Chondrocyte (in vitro differentiated cells): ENCODE data around the gene HAPLN2. TPM values are rescaled to one million over a fixed set of nuclear protein-coding genes. Genes with fewer than 3 reads are reported as not detected.
A peak's percentile ranks its signal among the peaks of the same experiment; 100 is the strongest.

ENCODE experiments used
- DNase-seq: peaks from one replicate; pipeline ENCODE4 v3.0.0; 2021; ENCODE audit warnings: mixed read lengths, low spot score
- H3K27ac Mint-ChIP-seq: one replicate; pipeline ENCODE4 v1.8.0; 2021; ENCODE audit warnings: mild to moderate bottlenecking, moderate library complexity, mixed read lengths; ENCODE audit not compliant: unreplicated experiment
- H3K27me3 Mint-ChIP-seq: 2 replicates; pipeline ENCODE4 v1.8.0; 2021; ENCODE audit warnings: low read depth, mixed read lengths
- H3K36me3 Mint-ChIP-seq: 2 replicates; pipeline ENCODE4 v1.8.0; 2021; ENCODE audit warnings: low read depth, mixed read lengths
- H3K4me1 Mint-ChIP-seq: 2 replicates; pipeline ENCODE4 v1.8.0; 2021; ENCODE audit warnings: low read depth, mild to moderate bottlenecking, mixed read lengths
- H3K4me3 Mint-ChIP-seq: one replicate; pipeline ENCODE4 v1.8.0; 2021; ENCODE audit warnings: mild to moderate bottlenecking, moderate library complexity, mixed read lengths; ENCODE audit not compliant: unreplicated experiment
- H3K9me3 Mint-ChIP-seq: 2 replicates; pipeline ENCODE4 v1.8.0; 2021; ENCODE audit warnings: low read depth, mixed read lengths
- total RNA-seq: library from RNA; stranded (reverse); gene quantifications from 3 replicates; pipeline ENCODE4 v1.2.1, GENCODE V29; 2021
- TF ChIP-seq, protein P1 (sequence below): fragments of 200-600 bp; sonication (generic); IDR thresholded peaks from 2 replicates; pipeline ENCODE4 v1.5.0; 2021; ENCODE audit warnings: antibody characterized with exemption, mild to moderate bottlenecking, moderate library complexity

HAPLN2 gene
- total RNA-seq, 1 donor from 2014 or later, result not detected

DNA sequence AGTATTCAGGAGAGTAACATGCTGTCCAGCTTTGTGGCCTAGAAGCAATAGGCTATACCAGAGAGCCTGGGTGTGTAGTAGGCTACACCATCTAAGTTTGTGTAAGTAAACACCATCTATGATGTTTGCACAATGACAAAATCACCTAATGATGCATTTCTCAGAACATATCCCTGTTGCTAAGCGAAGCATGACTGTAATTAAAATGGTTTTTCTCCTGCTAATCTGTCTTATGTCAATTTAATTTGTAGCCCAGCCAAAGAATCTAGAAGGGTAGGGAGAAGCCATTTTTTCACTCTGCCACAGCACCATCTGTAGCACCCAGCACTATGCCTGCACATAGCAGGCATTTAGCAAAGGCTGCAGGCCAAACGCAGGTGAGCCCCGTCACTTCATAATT, 41.7 kb upstream of the HAPLN2 start:
- DNase-seq, result no peak
- Mint-ChIP-seq H3K4me3 (no peak overlapping the region), H3K36me3 (no peaks in the 10 kb centered on the region), H3K4me1 (peaks cover 2% of the 10 kb centered on the region), H3K9me3 (no peaks in the 10 kb centered on the region), H3K27ac (no peak overlapping the region), H3K27me3 (peaks cover 3% of the 10 kb centered on the region)
- TF ChIP-seq, protein P1, sequence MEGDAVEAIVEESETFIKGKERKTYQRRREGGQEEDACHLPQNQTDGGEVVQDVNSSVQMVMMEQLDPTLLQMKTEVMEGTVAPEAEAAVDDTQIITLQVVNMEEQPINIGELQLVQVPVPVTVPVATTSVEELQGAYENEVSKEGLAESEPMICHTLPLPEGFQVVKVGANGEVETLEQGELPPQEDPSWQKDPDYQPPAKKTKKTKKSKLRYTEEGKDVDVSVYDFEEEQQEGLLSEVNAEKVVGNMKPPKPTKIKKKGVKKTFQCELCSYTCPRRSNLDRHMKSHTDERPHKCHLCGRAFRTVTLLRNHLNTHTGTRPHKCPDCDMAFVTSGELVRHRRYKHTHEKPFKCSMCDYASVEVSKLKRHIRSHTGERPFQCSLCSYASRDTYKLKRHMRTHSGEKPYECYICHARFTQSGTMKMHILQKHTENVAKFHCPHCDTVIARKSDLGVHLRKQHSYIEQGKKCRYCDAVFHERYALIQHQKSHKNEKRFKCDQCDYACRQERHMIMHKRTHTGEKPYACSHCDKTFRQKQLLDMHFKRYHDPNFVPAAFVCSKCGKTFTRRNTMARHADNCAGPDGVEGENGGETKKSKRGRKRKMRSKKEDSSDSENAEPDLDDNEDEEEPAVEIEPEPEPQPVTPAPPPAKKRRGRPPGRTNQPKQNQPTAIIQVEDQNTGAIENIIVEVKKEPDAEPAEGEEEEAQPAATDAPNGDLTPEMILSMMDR, result no peak

DNA sequence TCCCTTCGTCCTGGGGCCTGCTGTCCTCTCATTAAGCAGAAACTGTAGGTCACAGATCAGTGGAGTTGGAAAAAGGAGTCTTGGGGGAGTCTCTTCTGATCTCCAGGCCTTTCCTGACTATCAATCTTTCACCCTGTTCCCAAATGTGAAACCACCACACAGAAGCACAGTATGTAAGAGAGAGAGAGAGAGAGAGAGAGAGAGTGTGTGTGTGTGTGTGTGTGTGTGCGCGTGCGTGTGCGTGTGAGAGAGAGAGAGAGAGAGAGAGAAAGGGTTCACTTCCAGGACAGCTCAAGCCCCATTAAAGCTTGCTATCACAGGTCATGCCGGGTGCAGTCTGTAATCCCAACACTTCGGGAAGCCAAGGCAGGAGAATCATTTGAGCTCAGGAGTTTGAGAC, 41.2 kb upstream of the HAPLN2 start:
- no peak overlapping the region for H3K4me3 Mint-ChIP-seq
- peaks cover 3% of the 10 kb centered on the region for H3K27me3 Mint-ChIP-seq
- DNase-seq, result no peak
- H3K36me3 Mint-ChIP-seq, result no peaks in the 10 kb centered on the region
- H3K4me1 Mint-ChIP-seq, result no peaks in the 10 kb centered on the region
- TF ChIP-seq, protein P1, result no peak
- H3K9me3 Mint-ChIP-seq, result no peaks in the 10 kb centered on the region
- H3K27ac Mint-ChIP-seq, result no peak overlapping the region

DNA sequence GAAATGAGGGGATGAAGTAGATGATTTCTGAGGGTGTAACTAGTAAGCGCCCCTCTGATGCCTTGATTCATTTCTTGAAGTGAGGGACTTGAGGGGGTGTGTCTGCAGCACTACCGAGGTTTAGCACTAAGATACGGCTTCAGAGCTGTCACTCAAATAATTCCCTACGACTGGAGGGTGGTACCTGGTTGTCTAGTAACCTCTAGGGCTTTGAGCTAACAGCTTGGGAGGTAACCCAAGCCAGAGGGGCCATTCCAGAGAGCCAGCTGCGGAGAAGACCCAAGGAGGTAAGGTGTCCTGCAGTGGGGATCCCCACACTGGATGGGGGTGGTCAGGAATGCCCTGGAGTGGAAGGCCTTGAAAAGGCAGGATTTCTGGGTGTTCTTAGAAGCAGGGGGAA, 39.7 kb upstream of the HAPLN2 start, which contains the start of gene TTC24:
Gene TTC24 (plus strand): TSS at position 252 of the 400 bp plus-strand sequence. CDS start 1,642 bp downstream, outside the sequence.
- TF ChIP-seq, protein P1, result no peak
- H3K9me3 Mint-ChIP-seq, result no peaks in the 10 kb centered on the region
- no peaks in the 10 kb centered on the region for H3K36me3 Mint-ChIP-seq
- H3K27me3 Mint-ChIP-seq, result peaks cover 3% of the 10 kb centered on the region
- no peak for DNase-seq
- H3K4me1 Mint-ChIP-seq, result peaks cover 3% of the 10 kb centered on the region
- no peak within 1 kb of the TSS for H3K4me3 Mint-ChIP-seq
- no peak within 1 kb of the TSS for H3K27ac Mint-ChIP-seq

DNA sequence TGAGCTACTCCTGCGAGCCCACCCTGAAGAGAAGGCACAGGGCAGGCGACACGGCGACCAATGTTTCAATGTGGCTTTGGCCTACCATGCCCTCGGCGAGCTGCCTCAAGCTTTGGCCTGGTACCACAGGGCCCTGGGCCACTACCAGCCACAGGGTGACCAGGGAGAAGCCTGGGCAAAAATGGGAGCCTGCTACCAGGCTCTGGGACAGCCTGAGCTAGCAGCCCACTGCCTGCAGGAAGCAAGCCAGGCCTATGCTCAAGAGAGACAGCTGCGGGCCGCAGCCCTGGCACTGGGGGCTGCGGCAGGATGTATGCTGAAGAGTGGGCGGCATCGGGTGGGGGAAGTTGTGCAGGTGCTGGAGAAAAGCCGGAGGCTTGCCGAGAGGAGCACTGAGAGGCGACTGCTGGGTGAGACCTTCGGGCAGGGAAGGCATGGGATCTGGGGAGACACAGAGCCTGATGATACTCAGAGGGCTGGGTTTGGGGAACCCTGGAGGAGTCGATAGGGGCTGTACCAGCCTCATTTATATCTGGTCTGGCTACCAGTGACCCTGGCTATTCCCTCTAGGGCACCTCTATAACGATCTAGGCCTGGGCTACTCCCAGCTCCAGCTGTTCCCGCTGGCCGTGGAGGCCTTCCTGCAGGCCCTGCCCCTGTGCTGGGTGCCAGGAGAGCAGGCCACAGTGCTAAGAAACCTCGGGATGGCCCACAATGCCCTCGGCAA, 37.4 kb upstream of the HAPLN2 start:
- Mint-ChIP-seq H3K36me3 (no peaks in the 10 kb centered on the region), H3K27me3 (peaks cover 3% of the 10 kb centered on the region), H3K27ac (peak overlapping the region; percentile 22), H3K4me3 (no peak overlapping the region), H3K9me3 (no peaks in the 10 kb centered on the region), H3K4me1 (peaks cover 3% of the 10 kb centered on the region)
- TF ChIP-seq, protein P1, result no peak
- no peak for DNase-seq

DNA sequence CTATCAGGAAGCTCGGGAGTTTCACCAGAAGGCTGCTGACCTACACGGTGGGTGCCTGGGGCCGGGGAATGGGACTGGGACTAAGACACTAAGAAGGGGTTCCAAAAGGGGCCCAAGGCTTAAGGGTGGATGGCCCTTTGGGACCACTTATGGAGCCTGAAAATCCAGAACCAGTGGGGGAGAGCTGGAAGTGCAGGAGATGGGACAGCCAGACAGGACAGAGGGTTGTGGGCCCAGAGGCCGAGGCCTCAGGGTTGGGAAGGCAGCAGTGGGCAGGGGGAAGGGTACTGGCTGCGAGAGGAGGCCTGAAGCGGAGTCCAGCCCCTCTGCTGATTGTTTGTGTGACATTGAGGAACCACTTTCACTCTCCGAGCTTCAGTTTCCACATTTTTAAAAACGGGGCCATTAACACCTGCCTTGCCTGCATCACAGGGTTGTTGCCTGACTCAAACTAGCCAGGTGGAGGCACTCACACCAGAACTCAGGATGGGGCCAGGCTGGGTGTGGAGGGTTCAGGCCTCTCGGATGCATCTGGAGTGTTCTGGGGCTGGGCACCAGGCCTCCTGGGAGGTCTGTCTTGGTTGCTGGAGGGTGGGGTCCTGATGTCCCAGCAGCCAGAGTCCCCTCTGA, 36.7 kb upstream of the HAPLN2 start:
- H3K4me1 Mint-ChIP-seq, result peaks cover 3% of the 10 kb centered on the region
- H3K27me3 Mint-ChIP-seq, result peaks cover 3% of the 10 kb centered on the region
- TF ChIP-seq, protein P1, result no peak
- H3K27ac Mint-ChIP-seq, result no peak overlapping the region
- no peaks in the 10 kb centered on the region for H3K9me3 Mint-ChIP-seq
- H3K36me3 Mint-ChIP-seq, result no peaks in the 10 kb centered on the region
- no peak for DNase-seq
- H3K4me3 Mint-ChIP-seq, result no peak overlapping the region
